H1 (cell line): ENCODE data around the gene SLC28A1. TPM values are rescaled to one million over a fixed set of nuclear protein-coding genes. Genes with fewer than 3 reads are reported as not detected.

Experiments
- CTCF ChIA-PET: fragments of 300-600 bp; sonication (Branson Sonifier 250); formaldehyde crosslinking; loops from one replicate; lab custom pipeline; 2021; ENCODE audit not compliant: partially characterized antibody; lab: Charles Lee
- POLR2A ChIA-PET: fragments of 300-600 bp; sonication (Branson Sonifier 250); formaldehyde crosslinking; loops from one replicate; lab custom pipeline; 2021; ENCODE audit warnings: inconsistent platforms; ENCODE audit not compliant: partially characterized antibody; lab: Charles Lee
- DNase-seq, 2 experiments: peaks; one replicate each; pipeline versions ENCODE4 v3.0.0 to v3.0.0-alpha.2; 2010 to 2022; ENCODE audit warnings: low spot score in 2 of 2, low read depth in 1 of 2, mixed read lengths in 1 of 2
- FAIRE-seq: peaks from 2 replicates; lab custom pipeline; 2011; peaks lifted over from hg19 to GRCh38; lab: Jason Lieb, UNC
- H2AFZ ChIP-seq: 2 replicates; pipeline ENCODE4 v1.8.1; 2012; ENCODE audit warnings: low read length, inconsistent platforms
- H2AK5ac ChIP-seq: 2 replicates; pipeline ENCODE4 v1.6.1; 2013; ENCODE audit warnings: low read depth, low read length
- H2BK120ac ChIP-seq: replicated peaks from 2 replicates; pipeline ENCODE3; 2013; ENCODE audit warnings: low read depth, low read length, inconsistent platforms
- H2BK12ac ChIP-seq: 2 replicates; pipeline ENCODE4 v1.6.1; 2013; ENCODE audit warnings: low read depth, low read length
- H2BK15ac ChIP-seq: 2 replicates; pipeline ENCODE4 v1.6.1; 2013; ENCODE audit warnings: low read length
- H2BK20ac ChIP-seq: 2 replicates; pipeline ENCODE4 v1.6.1; 2013; ENCODE audit warnings: low read length
- H2BK5ac ChIP-seq: 2 replicates; pipeline ENCODE4 v1.6.1; 2013; ENCODE audit warnings: low read depth, low read length
- H3K14ac ChIP-seq: 2 replicates; pipeline ENCODE4 v1.6.1; 2013; ENCODE audit warnings: inconsistent platforms; ENCODE audit not compliant: insufficient read length
- H3K18ac ChIP-seq: 2 replicates; pipeline ENCODE4 v1.6.1; 2013; ENCODE audit warnings: low read length; ENCODE audit errors: extremely low read depth
- H3K23ac ChIP-seq: 2 replicates; pipeline ENCODE4 v1.6.1; 2013; ENCODE audit warnings: inconsistent platforms; ENCODE audit not compliant: insufficient read length
- H3K23me2 ChIP-seq: 2 replicates; pipeline ENCODE4 v1.6.1; 2013; ENCODE audit warnings: low read depth, low read length
- H3K27ac ChIP-seq: 2 replicates; pipeline ENCODE4 v1.6.1; 2011; ENCODE audit warnings: low read depth, low read length, inconsistent platforms
- H3K27me3 ChIP-seq, 4 experiments: replicated peaks in 1 of 4; 1 replicate in 1 of 4; 2 replicates in 3 of 4; pipeline versions ENCODE4 v1.6.1 to v1.8.1; 2011 to 2013; ENCODE audit warnings: low read length in 3 of 4, mild to moderate bottlenecking in 3 of 4, inconsistent platforms in 2 of 4, mixed read lengths in 2 of 4, moderate library complexity in 1 of 4; ENCODE audit not compliant: control insufficient read depth in 3 of 4, insufficient read depth in 3 of 4; ENCODE audit errors: extremely low read depth in 1 of 4
- H3K36me3 ChIP-seq, 4 experiments: 2 replicates each; pipeline versions ENCODE4 v1.6.1 to v1.8.1; 2011 to 2013; ENCODE audit warnings: mild to moderate bottlenecking in 4 of 4, low read length in 3 of 4, moderate library complexity in 2 of 4, control low read depth in 1 of 4, inconsistent platforms in 1 of 4; ENCODE audit not compliant: insufficient read depth in 4 of 4, control insufficient read depth in 2 of 4
- H3K4ac ChIP-seq: replicated peaks from 2 replicates; pipeline ENCODE3; 2013; ENCODE audit warnings: low read length, low read depth, mixed read lengths, inconsistent platforms; ENCODE audit not compliant: insufficient read length
- H3K4me1 ChIP-seq, 4 experiments: replicated peaks in 1 of 4; 1 replicate in 1 of 4; 2 replicates in 3 of 4; pipeline versions ENCODE4 v1.6.1 to v1.8.1; 2011 to 2013; ENCODE audit warnings: low read length in 3 of 4, inconsistent platforms in 2 of 4, mixed read lengths in 1 of 4; ENCODE audit not compliant: insufficient read depth in 4 of 4, control insufficient read depth in 3 of 4
- H3K4me2 ChIP-seq, 2 experiments: 2 replicates each; pipeline versions ENCODE4 v1.6.1 to v1.8.1; 2011 to 2013; ENCODE audit warnings: low read depth in 2 of 2, low read length in 2 of 2, control low read depth in 1 of 2, inconsistent platforms in 1 of 2, mild to moderate bottlenecking in 1 of 2; ENCODE audit not compliant: insufficient read depth in 1 of 2
- H3K4me3 ChIP-seq, 4 experiments: fragments of 200-600, 300-600 bp in 1 of 4; sonication (generic), shearing (Covaris generic), sonication (Bioruptor Twin) in 1 of 4; 2 replicates each; pipeline versions ENCODE4 v1.5.1 to v1.8.1; 2011 to 2016; ENCODE audit warnings: low read length in 4 of 4, low read depth in 3 of 4, control low read depth in 2 of 4, inconsistent platforms in 2 of 4, mild to moderate bottlenecking in 2 of 4, mixed read lengths in 1 of 4, moderate library complexity in 1 of 4; ENCODE audit not compliant: insufficient read depth in 2 of 4; ENCODE audit errors: extremely low read depth in 1 of 4
- H3K56ac ChIP-seq: replicated peaks from 2 replicates; pipeline ENCODE3; 2013; ENCODE audit warnings: low read depth, mild to moderate bottlenecking, mixed read lengths, low read length, inconsistent platforms; ENCODE audit not compliant: insufficient read length
- H3K79me1 ChIP-seq: 2 replicates; pipeline ENCODE4 v1.6.1; 2013; ENCODE audit warnings: low read depth, low read length, control low read depth
- H3K79me2 ChIP-seq, 2 experiments: 2 replicates each; pipeline versions ENCODE4 v1.6.1 to v1.8.1; 2012 to 2013; ENCODE audit warnings: low read length in 2 of 2, mild to moderate bottlenecking in 2 of 2, inconsistent platforms in 1 of 2; ENCODE audit not compliant: insufficient read depth in 2 of 2, control insufficient read depth in 1 of 2
- H3K9ac ChIP-seq, 4 experiments: replicated peaks in 1 of 4; 1 replicate in 1 of 4; 2 replicates in 3 of 4; pipeline versions ENCODE4 v1.6.1 to v1.8.1; 2011 to 2013; ENCODE audit warnings: low read depth in 3 of 4, low read length in 3 of 4, control low read depth in 2 of 4, mild to moderate bottlenecking in 2 of 4, moderate library complexity in 2 of 4, inconsistent platforms in 1 of 4; ENCODE audit errors: extremely low read depth in 1 of 4
- H3K9me3 ChIP-seq, 2 experiments: 2 replicates each; pipeline versions ENCODE4 v1.6.1 to v1.8.1; 2012 to 2013; ENCODE audit warnings: mild to moderate bottlenecking in 2 of 2, moderate library complexity in 2 of 2, control low read depth in 1 of 2, inconsistent platforms in 1 of 2, low read depth in 1 of 2, low read length in 1 of 2, mixed read lengths in 1 of 2; ENCODE audit not compliant: insufficient read depth in 2 of 2
- H4K20me1 ChIP-seq, 2 experiments: replicated peaks in 1 of 2; 2 replicates each; pipeline versions ENCODE3 to v1.8.1; 2011 to 2013; ENCODE audit warnings: inconsistent platforms in 2 of 2, low read length in 2 of 2, mild to moderate bottlenecking in 1 of 2; ENCODE audit not compliant: insufficient read depth in 2 of 2, control insufficient read depth in 1 of 2
- H4K5ac ChIP-seq: 2 replicates; pipeline ENCODE4 v1.6.1; 2013; ENCODE audit warnings: low read length, low read depth, mixed read lengths, inconsistent platforms; ENCODE audit not compliant: insufficient read length
- H4K8ac ChIP-seq: 2 replicates; pipeline ENCODE4 v1.8.0; 2013; ENCODE audit warnings: mild to moderate bottlenecking, moderate library complexity, low read length, inconsistent platforms; ENCODE audit not compliant: insufficient read depth; ENCODE audit errors: extremely low read depth
- H4K91ac ChIP-seq: replicated peaks from 2 replicates; pipeline ENCODE3; 2013; ENCODE audit warnings: low read length, mixed read lengths, inconsistent platforms; ENCODE audit not compliant: insufficient read length
- KDM4A ChIP-seq: IDR thresholded peaks from one replicate; pipeline ENCODE4 v1.7.1; 2012; ENCODE audit warnings: low read depth, mild to moderate bottlenecking, moderate library complexity, low read length, inconsistent platforms; ENCODE audit not compliant: severe bottlenecking
- SIRT6 ChIP-seq: IDR thresholded peaks from one replicate; pipeline ENCODE4 v1.7.1; 2012; ENCODE audit warnings: low read length, inconsistent platforms
- TBP ChIP-seq: IDR thresholded peaks from 2 replicates; pipeline ENCODE4 v1.6.1; 2011; ENCODE audit warnings: low read depth, low read length, improper control_type of control experiment
- WGBS, 2 experiments: shearing (Covaris generic) in 1 of 2; methylation state at CpG; one replicate each; pipeline versions ENCODE4 v1.1.6 to v1.1.7; 2013 to 2015; ENCODE audit warnings: low lambda C conversion rate in 2 of 2, mixed read lengths in 2 of 2, inconsistent platforms in 1 of 2, low coverage in 1 of 2, missing lambda C conversion rate in 1 of 2; ENCODE audit not compliant: insufficient replicate concordance in 2 of 2, insufficient coverage in 1 of 2, insufficient read length in 1 of 2; ENCODE audit errors: extremely low coverage in 1 of 2, missing lambda C conversion rate in 1 of 2; 5-methylcytosine and 5-hydroxymethylcytosine counted together
- polyA plus RNA-seq, 7 experiments: library from polyadenylated mRNA; depleted of rRNA in 3 of 7; stranded (reverse) in 5 of 7; unstranded in 2 of 7; fragments of >200 nt in 5 of 7; fragments of 200-250 nt in 2 of 7; gene quantifications; 1 replicate in 5 of 7; 2 replicates in 1 of 7; 4 replicates in 1 of 7; pipeline versions ENCODE4 v1.2.1 to v1.2.3, GENCODE V29; 2011 to 2013; ENCODE audit warnings: missing spikeins in 2 of 7, mixed read lengths in 2 of 7
- total RNA-seq: library from RNA; stranded (reverse); fragmentation: NEBNext Ultra II Directional; extraction: Animal tissue kit (Norgen Biotek cat#: 25700); gene quantifications from 2 replicates; pipeline ENCODE4 v1.2.1, GENCODE V29; 2021

The SLC28A1 gene
- total and polyA plus RNA-seq, 2 of the 8 experiments (the other 6 are each of a cell fraction or from before 2014, with no cell fraction given): 0.09 TPM; not detected in 1

DNA sequence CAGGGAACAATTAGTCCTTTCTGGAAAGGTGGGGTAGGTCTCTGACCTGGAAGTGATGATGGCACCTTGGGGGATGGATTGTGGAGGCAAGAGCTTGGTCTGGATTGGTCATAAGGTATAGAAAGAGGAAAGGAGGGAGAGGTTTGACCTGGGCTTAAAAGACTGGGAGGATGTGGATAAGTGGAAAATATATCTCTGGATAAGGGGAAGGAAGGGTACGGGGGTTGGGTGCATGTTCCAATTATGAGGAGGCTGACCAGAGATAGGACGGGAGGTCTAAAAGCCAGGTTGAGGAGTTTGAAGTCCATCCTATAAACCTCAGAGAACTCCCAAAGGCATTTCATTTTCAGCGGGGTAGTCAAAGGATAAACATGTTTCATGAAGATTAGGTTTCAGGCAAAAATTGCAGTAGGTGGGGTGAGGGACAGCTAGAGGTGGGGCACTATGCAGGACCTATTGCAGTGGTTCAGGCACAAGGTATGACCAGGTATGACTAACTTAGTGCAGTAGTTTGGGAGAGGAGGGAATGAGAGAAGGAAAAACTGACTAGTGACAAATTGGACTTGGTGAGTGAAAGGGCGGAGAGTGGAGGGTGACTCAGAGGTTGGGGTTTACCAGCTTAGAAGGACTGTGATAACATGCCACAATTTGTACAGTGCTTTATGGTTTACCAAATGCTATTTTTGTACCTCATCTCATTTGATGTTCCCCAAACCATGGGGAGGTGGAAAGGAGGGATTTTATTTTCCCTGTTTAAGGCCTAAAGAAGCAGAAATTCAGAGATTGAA is 107.9 kb downstream of the SLC28A1 start:
- no peaks in the 10 kb centered on the region for H3K79me1 ChIP-seq
- no peaks in the 10 kb centered on the region for H3K36me3 ChIP-seq
- H3K14ac ChIP-seq: no peak overlapping the region
- TF ChIP-seq KDM4A: no peak
- TF ChIP-seq TBP: no peak
- TF ChIP-seq SIRT6: no peak
- TF ChIP-seq, all 59 proteins: peak for 0
- H2BK12ac ChIP-seq: no peak overlapping the region
- no peaks in the 10 kb centered on the region for H4K20me1 ChIP-seq
- H3K9me3 ChIP-seq: no peaks in the 10 kb centered on the region
- H3K4me3 ChIP-seq: no peak overlapping the region
- H2BK5ac ChIP-seq: no peak overlapping the region
- no peak overlapping the region for H2BK120ac ChIP-seq
- no peak overlapping the region for H3K4me2 ChIP-seq
- no peak for FAIRE-seq
- no peak overlapping the region for H3K23ac ChIP-seq
- H2AFZ ChIP-seq: no peak overlapping the region
- no peak overlapping the region for H4K5ac ChIP-seq
- H3K56ac ChIP-seq: no peak overlapping the region
- no peaks in the 10 kb centered on the region; the same call in 1 of the 2 replicates for H3K23me2 ChIP-seq
- no peak overlapping the region for H3K18ac ChIP-seq
- ChIA-PET CTCF (interaction anchor here (1.3 kb wide), 1 partner anchor 35 kb away, joined by 3 read pairs; no protein-coding TSS in a partner anchor), POLR2A (interaction anchor here (1.6 kb wide), 1 partner anchor 11 kb away, joined by 5 read pairs; the partner anchor contains the start of gene PDE8A)
- peak in 1 of 2 experiments; percentile 26 for DNase-seq
- WGBS, 2 experiments: 83% methylated on average over 4 of the region's 4 CpGs; no CpG with 5 or more reads in 1 of the 2 experiments
- no peaks in the 10 kb centered on the region for H3K4me1 ChIP-seq
- no peak overlapping the region for H3K9ac ChIP-seq
- no peak overlapping the region for H2BK20ac ChIP-seq
- no peak overlapping the region for H3K27ac ChIP-seq
- H3K27me3 ChIP-seq: no peaks in the 10 kb centered on the region
- H4K8ac ChIP-seq: no peak overlapping the region
- H2AK5ac ChIP-seq: no peak overlapping the region
- no peak overlapping the region for H3K4ac ChIP-seq
- H4K91ac ChIP-seq: no peak overlapping the region
- 0 out of 4 replicates have a peak, but pooled peaks cover 0 to 3% of the 10 kb centered on the region in 2 experiments for H3K79me2 ChIP-seq
- no peak overlapping the region for H2BK15ac ChIP-seq
